ENCODE measurements around the gene AFDN. TPM values are rescaled to one million over a fixed set of nuclear protein-coding genes. Genes with fewer than 3 reads are reported as not detected.

Gene AFDN
- total RNA-seq, 1 experiment from 2014 or later: 107 TPM

- TF ChIP-seq EZH2 (IDR thresholded peaks at IDR 0.05; ENCODE audit: borderline replicate concordance, low read depth, low read length, poor library complexity, severe bottlenecking): no peak
- TF ChIP-seq CTCF (conservative IDR thresholded peaks at IDR 0.05; ENCODE audit: low read depth, low read length): no peak
- CTCF ChIA-PET: no interaction called here
- DNase-seq (ENCODE audit: low spot score): no peak
- no peak overlapping the region for H3K4me3 ChIP-seq (ENCODE audit: low read depth, low read length, poor library complexity, severe bottlenecking)
- H3K36me3 ChIP-seq (ENCODE audit: insufficient read depth, low read length, poor library complexity, severe bottlenecking): peaks cover 4% of the 10 kb centered on the region
- BruUV-seq (replicated peaks): no TSS peak
- intact Hi-C loops (cut with micrococcal nuclease; ENCODE audit: unreplicated experiment): no loop called here
- H3K27me3 ChIP-seq (replicated peaks; ENCODE audit: insufficient read depth, low read depth, low read length, poor library complexity): no peaks in the 10 kb centered on the region
- H3K9me3 ChIP-seq (ENCODE audit: low read depth, low read length, poor library complexity, severe bottlenecking): no peaks in the 10 kb centered on the region
- H3K27ac ChIP-seq (ENCODE audit: low read depth, low read length, poor library complexity, severe bottlenecking): no peak overlapping the region
- POLR2A ChIA-PET (ENCODE audit: low non-redundant PET): no interaction called here
- H3K4me1 ChIP-seq (ENCODE audit: insufficient read depth, low read length, poor library complexity, severe bottlenecking): peaks cover 5% of the 10 kb centered on the region
These were observed 129.8 kb downstream of the AFDN start for GRCh38 chr6:167956491-167956890.

GRCh38 chr6:167956983-167957492 lies 130.3 kb downstream of the AFDN start:
- intact Hi-C loops (cut with micrococcal nuclease; ENCODE audit: unreplicated experiment): no loop called here
- Histone ChIP-seq H3K36me3 (ENCODE audit: insufficient read depth, low read length, poor library complexity, severe bottlenecking) (no peaks in the 10 kb centered on the region), H3K27ac (ENCODE audit: low read depth, low read length, poor library complexity, severe bottlenecking) (no peak overlapping the region), H3K27me3 (replicated peaks; ENCODE audit: insufficient read depth, low read depth, low read length, poor library complexity) (no peaks in the 10 kb centered on the region), H3K4me1 (ENCODE audit: insufficient read depth, low read length, poor library complexity, severe bottlenecking) (peaks cover 5% of the 10 kb centered on the region), H3K4me3 (ENCODE audit: low read depth, low read length, poor library complexity, severe bottlenecking) (no peak overlapping the region), H3K9me3 (ENCODE audit: low read depth, low read length, poor library complexity, severe bottlenecking) (no peaks in the 10 kb centered on the region)
- BruUV-seq (replicated peaks): no TSS peak
- ChIA-PET POLR2A (ENCODE audit: low non-redundant PET) (no interaction called here), CTCF (no interaction called here)
- no peak for DNase-seq (ENCODE audit: low spot score)
- TF ChIP-seq CTCF (conservative IDR thresholded peaks at IDR 0.05; ENCODE audit: low read depth, low read length) (no peak), EZH2 (IDR thresholded peaks at IDR 0.05; ENCODE audit: borderline replicate concordance, low read depth, low read length, poor library complexity, severe bottlenecking) (no peak)

- peaks cover 4% of the 10 kb centered on the region for H3K36me3 ChIP-seq (ENCODE audit: insufficient read depth, low read length, poor library complexity, severe bottlenecking)
- TF ChIP-seq CTCF (conservative IDR thresholded peaks at IDR 0.05; ENCODE audit: low read depth, low read length) (no peak), EZH2 (IDR thresholded peaks at IDR 0.05; ENCODE audit: borderline replicate concordance, low read depth, low read length, poor library complexity, severe bottlenecking) (no peak)
- no TSS peak for BruUV-seq (replicated peaks)
- ChIA-PET CTCF (no interaction called here), POLR2A (ENCODE audit: low non-redundant PET) (no interaction called here)
- peaks cover 5% of the 10 kb centered on the region for H3K4me1 ChIP-seq (ENCODE audit: insufficient read depth, low read length, poor library complexity, severe bottlenecking)
- H3K27me3 ChIP-seq (replicated peaks; ENCODE audit: insufficient read depth, low read depth, low read length, poor library complexity): no peaks in the 10 kb centered on the region
- intact Hi-C loops (cut with micrococcal nuclease; ENCODE audit: unreplicated experiment): no loop called here
- no peak overlapping the region for H3K4me3 ChIP-seq (ENCODE audit: low read depth, low read length, poor library complexity, severe bottlenecking)
- H3K27ac ChIP-seq (ENCODE audit: low read depth, low read length, poor library complexity, severe bottlenecking): no peak overlapping the region
- no peaks in the 10 kb centered on the region for H3K9me3 ChIP-seq (ENCODE audit: low read depth, low read length, poor library complexity, severe bottlenecking)
- DNase-seq (ENCODE audit: low spot score): no peak
These were observed 130.9 kb downstream of the AFDN start for GRCh38 chr6:167957626-167958025.
